T-helper 1 cell treated with Interleukin-12 subunit alpha and Interleukin-12 subunit beta and Interleukin-4 antibody, amounts not matched to agents 30 ng/mL and 1 ng/mL, for 36 hours (primary cell): Measurements from ENCODE around the gene MMP20. TPM values are rescaled to one million over a fixed set of nuclear protein-coding genes. Genes with fewer than 3 reads are reported as not detected.
"Not testable (repeated sequence)": the region's sequence is repeated elsewhere in the genome, so short reads cannot be mapped to it uniquely, and the experiment has no call there.

Source experiments
- intact Hi-C: fragments of 100-400 bp; cut with micrococcal nuclease; formaldehyde crosslinking; loops from one replicate; pipeline ENCODE4 v1.15.1; 2024
- total RNA-seq: library from RNA; stranded (reverse); gene quantifications from 2 replicates; pipeline ENCODE4 v1.2.3, GENCODE V29; 2022

Gene MMP20, protein sequence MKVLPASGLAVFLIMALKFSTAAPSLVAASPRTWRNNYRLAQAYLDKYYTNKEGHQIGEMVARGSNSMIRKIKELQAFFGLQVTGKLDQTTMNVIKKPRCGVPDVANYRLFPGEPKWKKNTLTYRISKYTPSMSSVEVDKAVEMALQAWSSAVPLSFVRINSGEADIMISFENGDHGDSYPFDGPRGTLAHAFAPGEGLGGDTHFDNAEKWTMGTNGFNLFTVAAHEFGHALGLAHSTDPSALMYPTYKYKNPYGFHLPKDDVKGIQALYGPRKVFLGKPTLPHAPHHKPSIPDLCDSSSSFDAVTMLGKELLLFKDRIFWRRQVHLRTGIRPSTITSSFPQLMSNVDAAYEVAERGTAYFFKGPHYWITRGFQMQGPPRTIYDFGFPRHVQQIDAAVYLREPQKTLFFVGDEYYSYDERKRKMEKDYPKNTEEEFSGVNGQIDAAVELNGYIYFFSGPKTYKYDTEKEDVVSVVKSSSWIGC
- not detected in 2 replicates for total RNA-seq

DNA sequence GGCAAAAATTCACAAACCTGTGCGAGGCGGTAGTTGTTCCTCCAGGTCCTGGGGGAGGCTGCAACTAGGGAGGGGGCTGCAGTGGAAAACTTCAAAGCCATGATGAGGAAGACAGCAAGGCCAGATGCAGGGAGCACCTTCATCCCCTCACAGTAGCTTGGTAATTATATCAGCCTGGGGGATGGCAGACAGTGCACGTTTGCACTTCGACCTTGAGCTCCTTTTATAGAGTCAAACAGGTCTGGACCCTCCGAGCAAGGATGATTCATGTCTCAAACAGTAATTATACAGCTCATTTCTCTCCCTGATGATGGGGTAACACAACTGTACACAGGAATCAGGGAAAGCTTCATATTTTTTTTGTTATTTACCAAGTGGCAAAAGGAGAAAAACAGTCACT, at the start of gene MMP20:
Gene MMP20, minus strand, starts transcription at position 156 of the 400 bp plus-strand sequence. Its CDS starts 13 bp downstream, at position 143.
- intact Hi-C loops, result no loop called here

DNA sequence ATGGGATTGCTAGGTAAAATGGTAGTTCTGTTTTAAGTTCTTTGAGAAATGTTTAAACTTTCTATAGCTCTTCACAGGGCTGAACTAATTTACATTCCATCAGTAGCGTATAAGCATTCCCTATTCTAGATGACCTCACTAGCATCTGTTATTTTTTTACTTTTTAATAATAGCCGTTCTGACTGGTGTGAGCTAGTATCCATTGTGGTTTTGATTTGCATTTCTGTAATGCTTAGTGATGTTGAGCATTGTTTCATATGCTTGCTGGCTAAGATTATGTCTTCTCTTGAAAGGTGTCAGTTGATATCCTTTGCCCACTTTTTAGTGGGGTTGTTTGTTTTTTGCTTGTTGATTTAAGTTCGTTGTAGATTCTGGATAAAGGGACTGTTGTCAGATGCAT, 44.5 kb upstream of the MMP20 start:
- intact Hi-C loops, result loop anchor here (10.0 kb wide), 1 partner anchor 275 kb away; no protein-coding TSS in a partner anchor

DNA sequence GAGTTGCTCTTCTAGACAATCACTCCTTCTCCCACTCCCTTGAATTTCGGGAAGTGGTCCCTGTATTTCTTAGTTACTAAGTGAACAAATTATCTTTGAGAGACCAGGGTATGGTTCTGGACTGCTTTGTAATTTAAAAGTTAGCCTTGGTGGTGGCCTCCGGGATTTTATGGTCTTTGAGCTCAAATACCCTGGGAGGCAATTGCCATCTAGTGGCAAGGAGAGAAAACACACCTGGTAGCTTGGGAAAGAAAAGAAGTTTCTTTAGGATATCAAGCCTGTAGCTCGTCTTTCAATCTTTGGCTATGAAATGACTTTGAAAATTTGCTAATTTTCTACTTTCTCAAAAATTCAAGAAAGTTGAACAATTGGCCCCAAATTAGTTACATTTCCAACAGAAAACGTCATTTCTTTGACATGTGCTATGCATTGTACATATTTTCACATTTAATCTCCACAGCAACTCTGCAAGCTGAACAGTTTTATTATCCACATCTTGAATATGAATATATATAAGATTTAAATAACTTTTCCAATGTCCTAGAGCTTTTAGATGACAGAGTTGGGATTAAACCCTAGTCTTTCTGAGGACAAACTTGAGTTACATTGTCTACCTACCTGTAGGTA, 41.3 kb upstream of the MMP20 start:
- intact Hi-C loops, result loop anchor here (1.0 to 10.0 kb wide), 7 partner anchors 171 to 806 kb away; partner anchors contain the start of gene BIRC2

DNA sequence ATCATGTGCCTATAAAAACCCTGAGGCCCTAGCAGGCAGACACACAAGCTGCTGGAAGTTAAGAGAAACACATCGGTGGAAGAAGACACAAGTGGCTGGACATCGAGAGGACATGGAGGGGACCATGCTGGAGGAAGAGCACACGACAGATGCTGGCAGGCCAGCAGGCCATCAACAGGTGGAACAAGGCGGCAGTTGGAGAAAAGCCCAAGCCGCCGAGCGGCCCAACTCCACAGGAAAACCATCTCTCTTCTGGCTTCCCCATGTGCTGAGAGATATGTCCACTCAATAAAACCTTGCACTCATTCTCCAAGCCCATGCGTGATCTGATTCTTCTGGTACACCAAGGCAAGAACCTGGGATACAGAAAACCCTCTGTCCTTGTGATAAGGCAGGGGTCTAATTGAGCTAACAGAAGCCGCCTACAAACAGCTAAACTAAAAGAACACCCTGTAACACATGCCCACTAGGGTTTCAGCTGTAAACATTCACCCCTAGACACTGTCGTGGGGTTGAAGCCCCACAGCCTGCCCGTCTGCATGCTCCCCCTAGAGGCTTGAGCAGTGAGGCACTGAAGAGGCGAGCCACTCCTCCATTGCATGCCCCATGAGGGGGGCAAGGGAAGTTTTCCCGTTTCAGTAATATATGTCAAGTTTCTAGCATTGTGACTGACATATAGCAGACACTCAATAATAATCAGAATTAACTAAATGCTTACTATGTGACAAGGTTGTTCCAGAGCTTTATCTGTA, 39.0 kb upstream of the MMP20 start:
- intact Hi-C loops, result loop anchor here (10.0 kb wide), 1 partner anchor 269 kb away; no protein-coding TSS in a partner anchor

DNA sequence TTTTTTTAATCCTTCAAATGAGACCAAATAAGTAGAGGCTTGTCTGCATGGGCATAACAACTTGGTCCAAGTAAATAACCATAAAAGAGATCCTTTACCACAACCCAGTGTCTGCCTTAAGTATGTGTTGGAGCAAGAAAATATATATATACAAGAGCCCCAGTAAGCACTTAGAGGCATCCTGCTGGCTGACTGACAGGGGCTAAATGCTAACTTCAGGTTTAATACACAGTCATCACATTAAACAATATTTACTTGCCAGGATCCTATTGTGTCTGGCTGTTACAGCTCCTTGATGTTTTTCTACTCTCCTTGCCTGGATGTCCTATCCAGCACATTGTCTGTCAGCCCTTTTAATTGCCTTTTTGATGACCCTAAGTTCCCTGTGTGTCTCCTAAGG, 37.5 kb upstream of the MMP20 start:
- intact Hi-C loops, result loop anchor here (10.0 kb wide), 1 partner anchor 268 kb away; no protein-coding TSS in a partner anchor

DNA sequence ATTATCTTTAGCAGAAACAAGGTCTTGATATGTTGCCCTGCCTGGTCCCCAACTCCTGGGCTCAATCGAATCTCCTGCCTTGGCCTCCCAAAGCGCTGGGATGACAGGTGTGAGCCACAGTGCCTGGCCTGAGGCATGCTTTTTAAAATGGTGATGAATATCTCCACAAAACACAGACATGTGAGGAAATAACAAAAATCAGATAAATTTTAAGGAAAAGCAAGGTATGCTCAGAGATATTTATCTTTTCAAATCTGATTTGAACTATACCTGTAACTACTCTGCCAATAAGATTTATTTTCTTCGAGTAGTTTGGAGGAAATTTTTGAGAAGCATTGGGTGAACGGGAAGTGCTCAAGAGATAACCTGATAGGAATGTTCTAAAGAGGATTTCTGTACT, 35.9 kb upstream of the MMP20 start:
- intact Hi-C loops, result loop anchor here (10.0 kb wide), 1 partner anchor 266 kb away; no protein-coding TSS in a partner anchor

DNA sequence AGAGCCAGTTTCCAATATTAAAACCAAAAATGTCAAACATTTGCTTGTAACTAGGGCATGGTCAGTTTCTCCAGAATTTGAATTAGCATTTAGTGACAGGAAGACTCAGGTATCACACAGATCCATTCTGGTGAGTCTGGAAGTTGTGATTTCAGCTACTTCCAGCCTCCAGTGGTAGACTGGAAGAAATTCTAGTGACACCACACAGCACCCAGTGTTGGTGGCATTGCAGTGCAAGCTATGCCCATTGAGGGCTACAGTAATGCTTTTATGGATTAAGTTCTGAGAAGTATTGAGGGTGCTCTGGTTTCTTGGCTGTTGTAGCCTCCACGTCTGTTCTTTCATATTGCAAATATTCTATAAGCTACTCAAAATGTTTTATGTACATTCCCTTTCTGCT, 31.4 kb upstream of the MMP20 start:
- intact Hi-C loops, result no loop called here

DNA sequence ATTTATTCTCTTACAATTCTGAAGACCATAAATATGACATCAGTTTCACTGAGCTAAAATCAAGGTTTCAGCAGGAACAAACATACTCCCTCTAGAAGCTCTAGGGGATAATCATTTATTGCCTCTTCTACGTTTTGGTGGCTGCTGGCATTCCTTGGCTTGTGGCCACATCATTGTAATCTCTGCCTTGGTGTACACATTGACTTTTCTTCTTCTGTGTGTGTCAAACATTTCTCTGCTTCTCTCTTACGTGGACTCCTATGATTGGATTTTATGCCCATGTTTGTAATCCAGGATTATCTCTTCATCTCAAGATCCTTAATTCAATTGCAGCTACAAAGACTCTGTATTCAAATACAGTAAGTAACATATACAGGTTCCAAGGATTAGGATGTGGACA, 30.4 kb upstream of the MMP20 start:
- intact Hi-C loops, result no loop called here

DNA sequence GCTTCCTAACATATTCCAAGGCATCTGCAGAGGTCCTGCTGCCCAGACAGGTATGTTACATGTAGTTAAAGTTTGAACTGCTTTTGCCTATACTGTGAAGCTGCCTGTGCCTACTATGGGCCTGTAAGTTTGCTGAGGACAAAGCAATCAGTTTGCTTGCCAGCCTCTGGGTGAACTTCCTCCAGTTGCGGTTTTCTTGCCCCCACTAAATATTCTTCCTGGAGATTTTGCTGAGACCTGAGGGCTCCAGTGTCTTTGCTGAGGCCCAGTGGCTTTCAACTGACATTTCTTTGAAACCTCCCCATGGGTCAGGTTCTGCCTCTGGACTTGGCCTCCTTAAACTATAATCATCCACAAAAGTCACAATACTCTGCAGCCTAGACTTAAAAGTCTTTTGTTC, 29.6 kb upstream of the MMP20 start:
- intact Hi-C loops, result no loop called here

DNA sequence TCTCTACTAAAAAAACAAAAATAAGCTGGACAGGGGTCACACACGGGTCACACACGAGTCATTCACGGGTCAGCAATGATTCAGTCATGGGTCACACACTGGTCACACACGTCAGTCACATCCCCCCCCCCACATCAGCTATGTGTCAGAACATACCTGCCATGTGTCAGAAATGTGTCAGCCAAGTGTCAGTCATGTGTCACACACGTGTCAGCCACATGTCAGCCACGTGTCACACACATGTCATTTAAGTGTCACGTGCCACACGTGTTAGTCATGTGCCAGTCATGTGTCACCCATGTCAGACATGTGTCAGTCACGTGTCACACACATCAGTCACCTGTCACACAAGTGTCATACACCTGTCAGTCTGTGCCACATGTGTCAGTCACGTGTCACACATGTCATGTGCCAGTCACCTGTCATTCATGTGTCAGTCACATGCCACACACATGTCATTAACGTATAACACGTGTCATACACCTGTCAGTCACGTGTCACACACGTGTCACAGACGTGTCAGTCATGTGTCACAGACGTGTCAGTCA, 28.7 kb upstream of the MMP20 start:
- intact Hi-C loops, result no loop called here

DNA sequence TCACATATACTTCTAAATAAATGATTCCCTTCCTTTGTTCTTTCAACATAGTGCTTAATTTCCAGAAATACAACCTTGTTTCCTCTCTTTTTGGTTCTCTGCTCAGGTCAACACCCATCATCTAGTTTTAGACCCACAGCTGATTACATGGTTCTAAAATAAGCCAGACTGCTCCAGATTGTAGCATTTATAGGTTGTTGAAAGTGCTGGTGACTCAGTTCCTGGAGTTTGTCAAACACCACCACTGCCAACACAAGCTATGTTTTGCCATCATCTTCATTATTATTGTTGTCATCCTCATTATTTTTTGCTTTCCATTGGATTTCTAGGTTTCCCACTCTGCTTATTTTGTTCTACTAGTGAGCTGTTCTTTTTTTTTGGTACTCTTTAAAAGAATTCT, 22.3 kb upstream of the MMP20 start:
- intact Hi-C loops, result no loop called here

DNA sequence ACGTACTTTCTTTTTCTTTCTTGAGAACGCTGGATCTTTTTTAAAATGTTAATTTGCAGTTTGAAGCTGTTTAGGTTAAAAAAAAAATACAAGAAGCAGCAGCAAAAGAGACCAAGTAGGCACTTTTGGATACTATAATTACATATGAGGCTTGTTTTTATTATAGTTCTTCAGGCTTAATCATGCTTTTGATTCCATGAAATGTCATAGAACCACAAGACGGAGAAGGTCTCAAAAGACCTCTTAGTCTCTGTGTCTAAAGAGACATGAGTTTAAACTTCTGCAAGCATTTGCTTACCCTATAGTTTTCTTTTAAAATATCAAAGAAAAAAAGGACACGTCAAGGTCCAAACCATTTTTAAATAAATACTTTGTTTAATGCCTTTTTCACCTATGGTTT, 18.8 kb upstream of the MMP20 start:
- intact Hi-C loops, result no loop called here

DNA sequence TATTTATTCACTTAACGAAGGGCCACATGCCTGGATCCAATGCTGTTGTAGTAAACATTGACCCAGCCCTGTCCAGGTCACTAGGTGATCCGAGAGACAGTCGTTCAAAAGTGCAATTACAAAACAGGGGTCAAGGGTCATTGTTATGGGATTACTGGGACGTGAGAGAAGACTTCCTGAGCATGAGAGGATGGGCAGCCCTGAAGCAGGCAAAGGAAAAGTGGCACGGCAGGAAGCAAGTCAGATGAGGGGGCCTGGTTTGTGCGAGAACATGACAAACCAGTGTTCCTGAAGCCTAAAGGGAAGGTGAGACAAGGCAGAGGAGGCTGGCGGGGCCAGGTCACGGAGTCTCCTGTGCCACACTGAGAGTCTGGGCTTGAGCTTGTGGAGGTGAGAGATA, 15.8 kb upstream of the MMP20 start:
- intact Hi-C loops, result no loop called here

DNA sequence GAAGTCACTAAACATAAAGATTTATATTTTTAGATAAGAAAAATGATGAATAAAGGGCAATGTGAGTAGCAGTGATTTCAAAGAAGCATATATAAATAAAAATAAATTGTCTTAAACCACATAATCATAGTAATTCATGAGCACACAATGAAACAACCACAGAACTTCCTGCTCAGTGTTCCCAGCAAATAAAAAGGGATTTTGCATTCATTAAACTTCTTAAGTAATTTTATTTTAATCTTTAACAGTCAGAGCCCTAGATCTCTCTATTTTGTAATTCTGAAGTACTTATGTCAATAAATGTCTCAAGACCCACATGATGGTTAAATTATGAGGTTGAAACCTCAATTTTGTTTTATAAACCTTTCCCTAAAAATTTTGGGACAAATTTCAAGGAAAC, 14.5 kb upstream of the MMP20 start:
- intact Hi-C loops, result no loop called here

DNA sequence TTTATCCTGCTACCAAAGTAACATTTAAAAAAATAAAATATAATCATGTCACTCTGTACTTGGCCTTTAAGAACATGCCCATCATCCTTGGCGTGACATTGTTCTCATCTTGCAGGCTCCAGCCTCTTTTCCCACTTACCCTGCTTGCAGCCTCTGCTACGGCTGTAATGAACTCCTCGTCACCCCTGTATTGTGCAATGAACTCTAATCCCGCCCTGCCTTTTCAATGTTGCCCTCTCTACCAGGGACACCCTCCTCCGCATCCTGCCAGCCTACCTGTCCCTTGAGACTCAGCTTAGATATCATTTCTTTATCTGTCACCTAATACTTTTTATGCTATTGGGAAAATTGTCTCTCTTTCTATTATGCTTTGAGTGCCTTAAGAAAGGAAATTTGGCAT, 12.6 kb upstream of the MMP20 start:
- intact Hi-C loops, result no loop called here

DNA sequence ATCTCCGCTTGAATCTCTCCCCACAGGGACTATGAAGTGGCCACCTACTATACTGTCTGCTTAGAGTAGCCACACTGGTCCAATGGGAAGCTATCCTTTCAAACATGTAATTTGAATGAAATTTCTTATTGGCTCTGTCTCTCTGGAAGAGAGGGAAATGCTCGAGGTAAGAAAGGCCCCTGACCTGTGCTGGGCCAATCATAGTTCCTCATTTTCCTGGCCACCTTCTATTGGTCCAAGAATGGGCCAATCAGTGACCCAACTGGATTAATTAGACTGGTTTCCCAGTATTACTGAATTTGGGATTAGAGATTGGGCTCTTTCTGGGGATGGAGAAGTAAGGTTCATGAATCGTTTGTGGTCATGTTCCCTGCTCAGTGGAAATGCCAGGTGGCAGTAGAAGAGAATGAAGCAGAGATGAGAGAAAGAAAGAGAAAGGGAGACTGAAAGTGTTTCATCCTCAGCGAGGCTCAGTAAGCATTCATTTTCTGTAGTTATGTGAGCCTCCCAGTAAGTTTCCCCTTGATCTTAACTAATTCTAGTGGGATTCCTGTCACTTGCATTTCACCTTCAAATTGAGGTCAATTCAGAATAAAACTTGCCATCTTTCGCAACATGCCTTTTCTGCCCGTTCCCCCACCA, 8.4 kb upstream of the MMP20 start:
- intact Hi-C loops, result no loop called here

DNA sequence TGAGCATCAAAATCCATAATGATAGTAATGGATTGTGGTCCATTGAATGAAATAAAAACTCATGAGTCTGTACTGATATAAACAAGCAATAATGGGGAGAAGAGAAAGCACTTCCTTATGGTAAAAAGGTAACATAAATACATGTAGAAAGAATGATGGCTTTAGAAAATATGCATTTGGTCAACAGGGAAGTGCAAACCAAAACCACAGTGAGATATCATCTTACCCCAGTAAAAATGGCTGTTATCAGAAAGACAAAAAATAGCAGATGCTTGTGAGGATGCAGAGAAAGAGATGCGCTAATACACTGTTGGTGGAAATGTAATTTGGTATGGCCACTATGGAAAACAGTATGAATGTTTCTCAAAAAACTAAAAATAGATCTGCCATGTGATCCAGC, 6.9 kb upstream of the MMP20 start:
- intact Hi-C loops, result no loop called here

DNA sequence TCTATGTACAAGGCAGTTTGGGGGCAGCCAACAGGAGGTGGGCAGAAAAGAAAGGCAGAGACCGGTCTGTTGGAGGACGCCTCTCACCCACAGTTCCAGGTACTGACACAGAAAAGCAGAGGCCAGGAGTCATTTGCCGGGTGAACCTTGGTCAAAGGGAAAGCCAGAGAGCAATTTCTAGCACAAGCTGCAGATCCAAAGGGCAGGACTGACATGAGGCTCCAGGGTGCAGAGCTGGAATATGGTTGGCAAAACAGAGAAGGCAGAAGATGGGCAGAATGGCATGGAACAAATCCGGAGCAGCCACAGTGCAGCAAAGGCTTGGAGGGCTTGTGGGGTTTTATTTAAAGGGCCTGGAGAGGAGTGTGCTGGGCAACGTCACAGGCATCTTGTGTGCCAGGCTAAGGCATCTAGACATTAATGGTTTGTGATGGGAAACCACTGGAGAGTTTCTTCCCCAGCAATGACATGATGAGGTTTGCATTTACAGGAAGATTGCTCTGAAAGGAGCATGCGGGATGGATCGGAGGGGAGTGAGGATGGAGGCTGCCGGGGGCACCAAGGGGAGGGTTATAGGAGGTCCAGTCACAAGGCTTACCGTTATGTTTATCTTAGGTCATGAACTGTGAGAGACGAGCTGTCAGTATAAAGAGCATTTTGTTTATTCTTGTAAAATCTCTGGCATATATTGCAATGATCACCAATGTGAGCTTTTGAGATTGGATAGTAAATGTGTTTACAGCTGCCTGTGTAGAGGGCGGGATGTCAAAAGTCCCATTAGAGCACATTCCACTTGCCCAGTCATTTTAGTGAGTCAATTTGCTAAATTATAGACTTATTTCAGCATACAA, 5.7 kb upstream of the MMP20 start:
- intact Hi-C loops, result no loop called here

DNA sequence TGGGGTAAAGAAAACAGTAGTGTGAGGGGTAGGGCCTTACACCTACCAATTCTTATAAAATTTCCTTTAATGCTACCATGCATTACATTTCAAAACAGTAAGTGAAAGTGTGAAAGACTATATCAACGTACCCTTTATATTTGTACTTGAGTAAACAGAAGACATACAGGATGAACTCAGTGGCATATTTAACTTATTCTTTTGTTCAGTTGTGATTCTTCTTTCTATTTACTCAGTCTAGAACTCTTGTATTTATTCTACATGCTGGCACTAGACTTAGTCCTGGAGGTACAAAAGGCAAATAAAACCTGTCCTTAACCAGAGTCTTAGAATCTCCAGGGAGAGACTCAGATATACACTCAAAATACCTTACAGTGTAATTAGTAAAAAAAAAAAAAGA, 4.8 kb upstream of the MMP20 start:
- intact Hi-C loops, result not testable (repeated sequence)

DNA sequence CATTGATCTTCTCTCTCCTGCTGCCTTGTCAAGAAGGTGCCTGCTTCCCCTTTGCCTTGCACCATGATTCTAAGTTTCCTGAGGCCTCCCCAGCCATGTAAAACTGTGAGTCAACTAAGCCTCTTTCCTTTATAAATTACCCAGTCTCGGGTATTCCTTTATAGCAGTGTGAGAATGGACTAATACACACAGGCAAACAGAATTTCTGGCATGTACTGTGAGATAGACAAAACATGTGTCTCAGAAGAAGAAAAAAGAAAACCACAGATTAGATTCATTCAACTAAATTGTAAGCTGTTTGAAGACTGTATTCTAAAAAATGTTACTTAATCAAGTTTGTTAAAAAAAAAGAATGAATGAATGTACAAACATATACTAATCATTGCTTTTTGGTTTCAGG, 1.5 kb upstream of the MMP20 start:
- intact Hi-C loops, result no loop called here
